IPS DF 6.9 (cell line): Measurements from ENCODE around the gene BPIFA1.

Source experiments
- DNase-seq: peaks from one replicate; pipeline ENCODE4 v3.0.0-alpha.2; 2013; ENCODE audit warnings: low read depth, low spot score
- H3K27ac ChIP-seq: one replicate; pipeline ENCODE4 v1.5.1; 2013; ENCODE audit warnings: low read length, control low read depth
- H3K27me3 ChIP-seq: 2 replicates; pipeline ENCODE4 v1.6.1; 2013; ENCODE audit warnings: mild to moderate bottlenecking, low read length; ENCODE audit not compliant: control insufficient read depth, insufficient read depth
- H3K36me3 ChIP-seq: 2 replicates; pipeline ENCODE4 v1.6.1; 2013; ENCODE audit warnings: low read length; ENCODE audit not compliant: control insufficient read depth, insufficient read depth
- H3K4me1 ChIP-seq: 2 replicates; pipeline ENCODE4 v1.6.1; 2013; ENCODE audit warnings: low read length; ENCODE audit not compliant: control insufficient read depth, insufficient read depth
- H3K4me3 ChIP-seq: 2 replicates; pipeline ENCODE4 v1.5.1; 2013; ENCODE audit warnings: mild to moderate bottlenecking, low read length
- H3K9me3 ChIP-seq: 2 replicates; pipeline ENCODE4 v1.6.1; 2013; ENCODE audit warnings: low read length, inconsistent platforms; ENCODE audit not compliant: control insufficient read depth, insufficient read depth
- WGBS: extraction: QIAGEN DNeasy Blood & Tissue Kit; methylation state at CpG from one replicate; pipeline ENCODE4 v1.1.7; 2013; ENCODE audit warnings: mixed read lengths, missing lambda C conversion rate; ENCODE audit not compliant: insufficient read length, insufficient coverage; 5-methylcytosine and 5-hydroxymethylcytosine counted together

Gene BPIFA1

DNA sequence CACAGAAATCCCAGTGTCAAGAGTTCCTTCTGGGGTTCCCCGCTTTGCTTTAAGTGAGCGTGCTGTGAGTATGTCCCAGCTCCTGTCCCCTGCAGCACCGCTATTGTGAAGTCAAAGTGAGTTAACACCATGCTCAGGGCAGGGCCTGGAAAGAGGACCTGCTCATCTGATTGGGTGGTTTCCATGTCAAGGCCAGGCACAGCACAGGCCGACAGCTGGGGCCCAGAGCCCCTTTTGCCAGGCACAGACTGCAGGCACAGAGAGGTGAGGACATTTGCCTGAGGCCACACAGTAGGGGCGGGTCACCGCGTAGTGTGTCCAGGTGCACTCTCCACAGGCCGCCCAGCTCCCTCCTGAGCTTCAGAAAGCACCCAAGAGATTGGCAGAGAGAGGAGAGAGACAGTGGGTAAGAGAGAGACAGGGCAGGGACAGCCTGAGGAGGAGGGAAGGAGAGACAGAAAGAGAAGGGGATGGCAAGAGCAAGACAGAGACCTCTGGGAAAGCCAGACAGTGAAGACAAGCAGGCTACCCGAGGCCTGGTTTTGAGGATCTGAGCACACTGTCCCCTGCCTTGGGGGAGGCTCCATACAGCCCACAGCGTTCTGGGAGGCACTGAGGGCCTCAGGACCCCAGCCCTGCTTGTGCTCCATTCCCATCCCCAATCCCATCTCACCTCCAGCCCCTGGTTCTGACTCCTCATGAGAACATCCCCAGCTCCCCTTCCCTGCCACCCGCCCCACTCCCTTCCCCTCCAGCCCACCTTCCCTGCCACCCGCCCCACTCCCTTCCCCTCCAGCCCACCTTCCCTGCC is 40.7 kb downstream of the BPIFA1 start:
- no CpG with 5 or more reads among the region's 12 CpGs for WGBS
- no peaks in the 10 kb centered on the region for H3K9me3 ChIP-seq
- H3K36me3 ChIP-seq = no peaks in the 10 kb centered on the region
- no peak overlapping the region for H3K4me3 ChIP-seq
- no peak for DNase-seq
- no peaks in the 10 kb centered on the region for H3K27me3 ChIP-seq
- peaks cover 7% of the 10 kb centered on the region for H3K4me1 ChIP-seq
- H3K27ac ChIP-seq = no peak overlapping the region

DNA sequence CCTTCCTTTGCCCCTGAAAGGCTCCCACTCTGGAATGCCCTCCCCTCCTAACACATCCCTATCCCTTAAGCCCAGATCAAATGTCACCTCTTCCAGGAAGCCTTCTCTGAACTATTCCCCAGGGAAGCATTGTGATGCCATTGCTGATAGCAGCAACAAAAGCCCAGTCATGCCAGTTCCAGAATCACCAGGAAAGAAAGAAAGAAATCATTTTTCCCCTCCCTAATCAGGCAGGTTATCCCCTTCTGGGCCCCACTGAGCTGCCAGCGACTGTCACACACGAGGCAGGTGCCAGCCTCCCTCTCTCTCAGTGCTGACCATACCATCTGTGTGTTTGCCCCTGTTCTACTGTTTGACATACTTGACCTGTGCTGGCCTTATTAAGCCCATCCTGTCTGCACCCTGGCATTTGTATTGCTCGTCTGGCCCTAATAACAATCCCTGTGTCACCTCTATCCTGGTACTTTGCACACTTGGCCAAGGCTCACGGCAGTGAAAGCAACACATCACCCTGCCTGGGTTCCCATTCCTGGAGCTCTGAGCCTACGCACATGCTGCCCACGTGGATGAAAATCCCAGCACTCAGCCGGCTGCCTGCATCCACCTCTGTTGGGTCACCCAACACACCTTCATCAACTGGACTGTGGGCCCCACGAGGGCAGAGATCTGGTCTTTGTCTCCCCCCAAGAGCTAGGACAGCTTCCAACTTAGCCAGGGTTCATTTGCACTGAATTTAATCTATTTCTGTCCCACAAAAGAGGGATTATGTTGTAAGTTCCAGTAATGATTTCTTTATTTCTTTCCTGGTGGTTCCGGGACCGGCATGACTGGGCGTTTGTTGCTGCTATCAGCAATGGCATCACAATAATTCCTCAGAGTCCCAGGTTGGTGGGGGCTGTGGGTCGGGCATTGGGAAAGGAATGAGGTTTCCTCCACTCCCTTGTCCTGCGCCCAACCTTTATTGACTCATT is 42.0 kb downstream of the BPIFA1 start:
- whole genome bisulfite sequencing = no CpG with 5 or more reads among the region's 13 CpGs
- H3K4me1 ChIP-seq = peaks cover 7% of the 10 kb centered on the region
- no peaks in the 10 kb centered on the region for H3K27me3 ChIP-seq
- no peak for DNase-seq
- H3K4me3 ChIP-seq = no peak overlapping the region
- no peaks in the 10 kb centered on the region for H3K9me3 ChIP-seq
- H3K27ac ChIP-seq = no peak overlapping the region
- no peaks in the 10 kb centered on the region for H3K36me3 ChIP-seq

DNA sequence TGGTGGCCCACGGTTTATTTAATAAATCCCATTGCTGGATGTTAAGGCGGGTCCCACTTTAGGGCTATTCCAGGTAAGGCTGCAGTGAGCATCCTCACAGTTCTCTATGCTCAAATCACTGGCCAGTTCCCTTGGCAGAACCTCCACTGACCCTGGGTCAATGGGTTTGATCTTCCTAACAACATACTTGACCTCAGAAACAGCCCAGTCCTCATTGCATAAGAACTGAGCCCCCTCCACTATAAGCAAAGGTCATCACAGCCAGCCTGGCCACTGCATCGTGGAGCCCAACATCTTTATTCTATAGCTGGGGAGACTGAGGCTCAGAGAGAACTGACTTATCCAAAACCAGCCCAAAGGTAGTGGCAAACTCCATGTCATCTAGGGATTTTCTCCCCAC is 42.9 kb downstream of the BPIFA1 start:
- Histone ChIP-seq H3K27ac (no peak overlapping the region), H3K9me3 (no peaks in the 10 kb centered on the region), H3K27me3 (no peaks in the 10 kb centered on the region), H3K36me3 (no peaks in the 10 kb centered on the region), H3K4me1 (peaks cover 7% of the 10 kb centered on the region), H3K4me3 (no peak overlapping the region)
- no peak for DNase-seq
- WGBS = no CpG with 5 or more reads among the region's 3 CpGs

DNA sequence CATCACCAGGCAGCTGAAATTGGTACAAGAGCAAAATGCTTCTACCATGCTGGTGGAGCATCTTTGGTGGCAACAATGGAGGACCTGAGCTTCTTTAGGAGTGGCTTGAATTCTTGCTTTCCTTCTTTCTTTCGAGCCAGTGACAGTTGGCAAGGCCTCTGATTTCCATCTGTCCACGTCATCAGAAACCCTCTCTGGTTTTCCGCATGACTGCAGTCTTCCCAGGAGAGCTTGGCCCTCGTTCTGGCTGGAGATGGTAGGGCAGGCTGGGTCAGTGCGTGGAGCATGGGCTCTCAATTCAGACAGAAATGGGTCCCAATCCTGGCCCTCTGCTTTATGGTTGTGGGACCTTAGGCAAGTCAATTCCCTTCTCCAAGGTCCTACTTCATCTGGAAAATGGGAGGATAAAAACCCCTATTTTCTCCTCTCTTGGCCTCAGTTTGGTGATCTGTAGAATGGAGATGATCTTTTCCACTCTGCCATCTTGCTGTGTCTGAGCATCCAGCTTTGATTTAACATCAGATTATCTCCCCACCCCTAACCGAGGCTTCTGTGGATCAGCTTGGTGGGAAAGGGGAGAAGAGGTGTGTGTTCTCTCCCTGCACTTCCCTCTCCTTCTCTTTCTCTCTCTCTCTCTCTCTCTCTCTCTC is 43.6 kb downstream of the BPIFA1 start:
- Histone ChIP-seq H3K4me3 (no peak overlapping the region), H3K36me3 (no peaks in the 10 kb centered on the region), H3K4me1 (peaks cover 7% of the 10 kb centered on the region), H3K27me3 (no peaks in the 10 kb centered on the region), H3K9me3 (no peaks in the 10 kb centered on the region), H3K27ac (no peak overlapping the region)
- no CpG with 5 or more reads among the region's 6 CpGs for WGBS
- DNase-seq = no peak

DNA sequence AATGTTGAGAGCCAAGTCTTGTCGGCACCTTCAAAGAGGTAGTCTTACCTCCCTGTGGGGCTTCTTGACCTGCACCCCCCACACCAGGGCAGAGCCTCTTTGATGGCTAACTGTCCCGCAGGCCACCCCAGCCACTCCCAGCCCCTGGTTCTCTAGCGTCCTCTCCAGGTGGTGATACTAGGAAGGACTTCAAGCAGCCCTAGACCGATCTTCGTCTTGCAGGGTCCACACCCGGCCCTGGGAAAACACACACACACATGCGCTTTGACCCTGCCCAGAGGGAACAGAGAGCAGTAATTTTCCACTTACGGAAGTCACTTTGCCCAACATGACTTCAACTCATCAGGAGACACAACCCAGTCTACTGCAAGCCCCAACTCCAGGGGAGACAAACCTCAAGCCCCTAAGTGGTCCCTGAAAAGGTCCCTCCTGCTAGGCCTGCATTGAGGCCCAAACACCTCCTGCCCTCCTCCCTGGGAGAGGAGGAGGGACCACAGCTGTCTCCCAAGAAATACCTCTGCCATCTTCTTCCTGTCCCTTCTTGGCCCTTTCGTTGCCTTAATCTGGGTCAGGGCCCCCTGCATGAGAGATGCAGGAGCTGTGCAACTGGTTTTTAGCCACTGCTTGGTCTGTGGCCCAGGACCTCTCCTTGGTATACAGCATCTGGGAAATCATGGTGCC is 44.3 kb downstream of the BPIFA1 start:
- no peaks in the 10 kb centered on the region for H3K9me3 ChIP-seq
- no CpG with 5 or more reads among the region's 9 CpGs for WGBS
- no peaks in the 10 kb centered on the region for H3K27me3 ChIP-seq
- H3K4me1 ChIP-seq = peaks cover 7% of the 10 kb centered on the region
- DNase-seq = no peak
- no peak overlapping the region for H3K27ac ChIP-seq
- no peaks in the 10 kb centered on the region for H3K36me3 ChIP-seq
- no peak overlapping the region for H3K4me3 ChIP-seq

DNA sequence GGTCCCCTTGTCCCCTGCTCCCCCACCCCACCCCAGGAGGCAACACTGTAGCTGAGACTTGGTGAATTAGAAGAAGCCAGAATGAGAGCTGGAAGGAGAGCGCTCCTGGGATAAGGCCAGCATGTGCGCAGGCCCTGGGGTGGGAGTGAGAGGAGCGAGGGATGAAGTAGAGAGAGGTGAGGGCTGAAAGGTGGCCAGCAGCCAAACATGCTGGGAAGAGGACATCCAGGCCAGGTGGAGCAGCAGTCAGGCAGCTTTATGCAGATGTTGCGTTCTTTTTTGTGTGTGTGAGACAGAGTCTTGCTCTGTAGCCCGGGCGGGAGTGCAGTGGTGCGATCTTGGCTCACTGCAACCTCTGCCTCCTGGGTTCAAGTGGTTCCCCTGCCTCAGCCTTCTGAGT is 45.0 kb downstream of the BPIFA1 start:
- Histone ChIP-seq H3K4me3 (no peak overlapping the region), H3K4me1 (peaks cover 7% of the 10 kb centered on the region), H3K36me3 (no peaks in the 10 kb centered on the region), H3K9me3 (no peaks in the 10 kb centered on the region), H3K27ac (no peak overlapping the region), H3K27me3 (no peaks in the 10 kb centered on the region)
- no peak for DNase-seq
- no CpG with 5 or more reads among the region's 7 CpGs for WGBS

DNA sequence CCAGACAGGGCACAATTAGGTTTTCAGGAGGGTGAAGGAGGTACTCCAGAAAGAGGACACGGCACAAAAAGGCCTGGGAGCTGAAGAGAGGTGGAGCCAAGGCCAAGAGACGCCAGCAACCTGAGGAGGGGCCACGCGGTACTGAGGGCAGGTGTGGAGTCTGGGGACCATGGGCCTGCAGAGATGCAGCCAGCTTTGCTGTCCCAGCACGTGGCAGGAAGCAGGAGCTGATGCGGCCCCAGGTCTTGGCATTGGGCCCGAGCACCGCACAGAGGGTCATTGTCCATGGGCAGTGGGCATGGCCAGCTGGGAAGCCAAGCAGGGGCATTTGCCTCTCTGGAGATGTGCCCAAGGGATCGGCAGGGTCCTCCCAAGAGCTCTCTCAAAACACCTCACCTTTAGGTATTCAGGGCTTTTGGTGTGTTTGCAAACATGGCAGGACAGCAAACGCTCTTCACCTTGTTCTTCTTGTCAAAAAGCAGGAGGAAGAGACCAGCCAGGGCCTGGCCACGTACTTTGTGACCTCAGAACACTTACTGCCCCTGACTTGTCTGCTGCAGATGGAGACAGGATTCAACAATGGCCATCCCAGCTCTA is 45.9 kb downstream of the BPIFA1 start:
- no CpG with 5 or more reads among the region's 11 CpGs for WGBS
- no peak for DNase-seq
- peaks cover 4% of the 10 kb centered on the region for H3K4me1 ChIP-seq
- H3K9me3 ChIP-seq = no peaks in the 10 kb centered on the region
- H3K36me3 ChIP-seq = no peaks in the 10 kb centered on the region
- no peak overlapping the region for H3K27ac ChIP-seq
- H3K4me3 ChIP-seq = no peak overlapping the region
- H3K27me3 ChIP-seq = no peaks in the 10 kb centered on the region

DNA sequence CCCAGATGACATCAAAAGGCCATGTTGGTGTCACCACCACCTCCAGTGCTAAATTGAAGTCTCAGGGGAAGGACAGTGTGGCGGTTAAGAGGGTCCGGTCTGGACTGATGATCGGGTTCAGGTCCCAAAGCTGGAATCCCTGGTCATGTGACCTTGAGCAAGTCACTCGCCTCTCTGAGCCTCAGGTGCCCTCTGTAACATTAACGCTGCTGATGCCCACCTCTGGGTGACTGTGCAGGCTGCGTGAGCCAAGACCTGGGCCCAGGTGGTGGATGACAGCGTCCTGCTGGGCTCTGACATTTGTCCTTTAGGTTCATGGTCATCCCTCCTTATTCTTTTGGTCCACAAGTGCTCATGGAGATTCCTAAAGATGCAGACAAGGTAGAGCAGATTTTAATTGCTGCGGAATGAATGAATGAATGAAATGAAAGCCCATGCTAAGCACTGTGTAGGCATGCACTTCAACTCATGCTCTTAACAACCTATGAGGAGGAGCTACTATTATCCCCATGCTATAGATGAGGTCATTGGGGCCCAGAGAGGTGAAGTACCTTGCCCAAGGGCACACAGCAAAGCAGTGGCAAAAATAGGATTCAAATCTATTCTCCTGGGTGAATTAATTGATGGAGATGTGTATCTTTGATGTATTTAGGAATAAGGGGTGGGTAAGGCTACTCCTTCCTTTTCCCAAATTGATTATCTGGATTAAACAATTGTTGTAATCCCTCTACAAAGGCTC is 46.6 kb downstream of the BPIFA1 start:
- H3K27me3 ChIP-seq = no peaks in the 10 kb centered on the region
- WGBS = no CpG with 5 or more reads among the region's 8 CpGs

DNA sequence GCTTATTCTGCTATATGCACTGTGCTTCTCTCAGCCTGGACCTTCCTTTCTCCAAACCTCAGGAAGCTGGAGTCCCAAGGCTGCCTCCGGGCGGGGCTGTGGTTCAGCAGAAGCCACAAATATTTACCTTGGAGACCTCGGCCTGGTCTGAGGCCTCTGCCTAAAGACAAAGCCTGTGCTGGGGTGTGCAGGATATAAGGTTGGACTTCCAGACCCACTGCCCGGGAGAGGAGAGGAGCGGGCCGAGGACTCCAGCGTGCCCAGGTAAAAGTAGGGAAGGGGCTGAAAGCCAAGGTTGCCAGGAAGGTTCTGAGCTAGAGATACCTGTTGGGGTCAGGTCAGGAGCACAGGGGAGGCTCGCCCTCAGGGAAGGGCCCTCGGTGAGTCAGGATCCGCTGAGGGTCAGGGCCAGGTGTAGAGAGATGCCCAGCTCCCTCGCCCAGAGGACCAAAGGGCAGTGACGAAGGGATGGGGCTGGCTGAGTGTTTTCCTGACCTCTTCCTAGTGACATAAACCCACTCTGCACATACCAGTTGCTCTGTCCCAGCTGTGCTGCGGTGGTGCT is 47.3 kb downstream of the BPIFA1 start, which contains the start of gene BPIFB1:
Gene BPIFB1 (plus strand): TSS at position 224 of the 565 bp plus-strand sequence. CDS start 2,860 bp downstream, outside the sequence.
- Histone ChIP-seq H3K27ac (no peak within 1 kb of the TSS), H3K4me1 (no peaks in the 10 kb centered on the region), H3K4me3 (no peak within 1 kb of the TSS), H3K36me3 (no peaks in the 10 kb centered on the region), H3K9me3 (no peaks in the 10 kb centered on the region), H3K27me3 (no peaks in the 10 kb centered on the region)
- no CpG with 5 or more reads among the region's 13 CpGs for WGBS
- DNase-seq = no peak

More for the DNA sequence above, 46.6 kb downstream of the BPIFA1 start:
- DNase-seq = no peak
- Histone ChIP-seq H3K9me3 (no peaks in the 10 kb centered on the region), H3K4me1 (peaks cover 4% of the 10 kb centered on the region), H3K27ac (no peak overlapping the region), H3K4me3 (no peak overlapping the region), H3K36me3 (no peaks in the 10 kb centered on the region)
